K562 (cell line): ENCODE measurements around the gene POLR2L. TPM values are rescaled to one million over a fixed set of nuclear protein-coding genes. Genes with fewer than 3 reads are reported as not detected.

Experiments
- ATF1 ChIP-seq, 2 experiments: fragments of 450-650 bp in 1 of 2; IDR thresholded peaks; 2 replicates each; pipeline ENCODE4 v1.6.1; 2016; ENCODE audit warnings: missing compliant biosample characterization in 1 of 2, missing genetic modification characterization in 1 of 2
- CBX1 ChIP-seq: sonication (generic); IDR thresholded peaks from 2 replicates; pipeline ENCODE4 v1.6.1; 2016; ENCODE audit warnings: antibody characterized with exemption, low read depth, mild to moderate bottlenecking
- CBX2 ChIP-seq: fragments of 200-600 bp; sonication (generic); IDR thresholded peaks from one replicate; pipeline ENCODE4 v1.6.1; 2012; ENCODE audit warnings: mild to moderate bottlenecking, low read length, inconsistent platforms; ENCODE audit not compliant: insufficient read depth, poor library complexity, severe bottlenecking
- DIDO1 ChIP-seq: fragments of 450-650 bp; IDR thresholded peaks from 2 replicates; pipeline ENCODE4 v1.6.1; 2016; ENCODE audit warnings: low read depth, missing biosample characterization, missing genetic modification characterization
- HDGF ChIP-seq: fragments of 450-650 bp; IDR thresholded peaks from 2 replicates; pipeline ENCODE4 v1.6.1; 2016
- HMG20A ChIP-seq: fragments of 450-650 bp; formaldehyde crosslinking; conservative IDR thresholded peaks from 2 replicates; pipeline ENCODE4 v1.4.0; 2020; ENCODE audit warnings: mild to moderate bottlenecking, mixed read lengths
- ILF3 ChIP-seq: fragments of 450-650 bp; IDR thresholded peaks from 2 replicates; pipeline ENCODE4 v1.6.1; 2018; ENCODE audit warnings: antibody characterized with exemption, mild to moderate bottlenecking, moderate library complexity, borderline replicate concordance
- MTA1 ChIP-seq: fragments of 450-650 bp; IDR thresholded peaks from 2 replicates; pipeline ENCODE4 v1.6.1; 2017; ENCODE audit warnings: borderline replicate concordance
- NR3C1 ChIP-seq: sonication (generic); formaldehyde crosslinking; IDR thresholded peaks from 2 replicates; pipeline ENCODE4 v1.8.1; 2022; ENCODE audit warnings: missing genetic modification reagents
- PCBP1 ChIP-seq: fragments of 200-400 bp; formaldehyde crosslinking; IDR thresholded peaks from 2 replicates; pipeline ENCODE4 v1.6.1; 2018; ENCODE audit warnings: mild to moderate bottlenecking, low read depth, low read length; ENCODE audit not compliant: poor library complexity, severe bottlenecking
- PURB ChIP-seq: sonication (generic); formaldehyde crosslinking; IDR thresholded peaks from 2 replicates; pipeline ENCODE4 v1.9.0; 2021; ENCODE audit warnings: low read depth, mild to moderate bottlenecking, missing genetic modification reagents
- SMAD1 ChIP-seq: fragments of 150-350 bp; IDR thresholded peaks from 2 replicates; pipeline ENCODE4 v1.6.1; 2014; ENCODE audit warnings: low read length, low read depth; ENCODE audit not compliant: partially characterized antibody
- SMARCE1 ChIP-seq: fragments of 450-650 bp; IDR thresholded peaks from 2 replicates; pipeline ENCODE4 v1.7.1; 2016; ENCODE audit warnings: mild to moderate bottlenecking
- SP1 ChIP-seq: sonication (generic); formaldehyde crosslinking; IDR thresholded peaks from 2 replicates; pipeline ENCODE4 v1.8.1; 2022; ENCODE audit warnings: mild to moderate bottlenecking, missing genetic modification reagents
- TAL1 ChIP-seq: fragments of 450-650 bp; IDR thresholded peaks from 2 replicates; pipeline ENCODE4 v1.6.1; 2016; ENCODE audit warnings: mild to moderate bottlenecking
- ZNF253 ChIP-seq: fragments of 250-450 bp; sonication (Bioruptor Pico); conservative IDR thresholded peaks from 2 replicates; pipeline ENCODE4 v1.6.1; 2021; ENCODE audit warnings: mild to moderate bottlenecking
- ZNF695 ChIP-seq: fragments of 450-650 bp; formaldehyde crosslinking; IDR thresholded peaks from 2 replicates; pipeline ENCODE4 v1.4.0; 2020; ENCODE audit warnings: mild to moderate bottlenecking, moderate library complexity
- polyA plus RNA-seq, 8 experiments: library from polyadenylated mRNA; depleted of rRNA in 4 of 8; stranded (reverse) in 5 of 8; unstranded in 3 of 8; fragments of >200 nt; fragmentation: Nextera tagmentation in 2 of 8; fragmentation: Illumina TruSeq in 1 of 8; extraction: Ambion mirVana in 2 of 8; extraction: Trizol in 1 of 8; gene quantifications; 2 replicates each; pipeline versions ENCODE4 v1.2.1 to v1.2.3, GENCODE V29; 2011 to 2014; ENCODE audit warnings: inconsistent platforms in 1 of 8, missing spikeins in 1 of 8
- total RNA-seq, 7 experiments: library from RNA; depleted of rRNA in 6 of 7; stranded (reverse); fragments of >200 nt in 6 of 7; fragmentation: Illumina TruSeq in 2 of 7; extraction: Trizol in 2 of 7; gene quantifications; 2 replicates each; pipeline versions ENCODE4 v1.2.1 to v1.2.3, GENCODE V29; 2011 to 2021; ENCODE audit warnings: low replicate concordance in 1 of 7
- TF ChIP-seq, protein P1 (sequence below): sonication (generic); formaldehyde crosslinking; IDR thresholded peaks from 2 replicates; pipeline ENCODE4 v1.8.1; 2023; ENCODE audit warnings: missing genetic modification reagents, mild to moderate bottlenecking, borderline replicate concordance
- TF ChIP-seq, protein P2 (sequence below): fragments of 250-450 bp; sonication (Bioruptor Pico); IDR thresholded peaks from 2 replicates; pipeline ENCODE4 v1.8.0; 2022; ENCODE audit warnings: moderate library complexity, mild to moderate bottlenecking, inconsistent platforms
- TF ChIP-seq, protein P3 (sequence below): fragments of 450-650 bp; formaldehyde crosslinking; IDR thresholded peaks from 2 replicates; pipeline ENCODE4 v1.4.0; 2022; ENCODE audit warnings: missing genetic modification characterization
- TF ChIP-seq, protein P4 (sequence below): fragments of 450-650 bp; formaldehyde crosslinking; IDR thresholded peaks from 2 replicates; pipeline ENCODE4 v1.4.0; 2020; ENCODE audit warnings: mild to moderate bottlenecking

The POLR2L gene
- total and polyA plus RNA-seq, 9 of the 15 experiments (the other 6 are each of a cell fraction or from before 2014, with no cell fraction given), result 38.3 to 688 (median 108) TPM

DNA sequence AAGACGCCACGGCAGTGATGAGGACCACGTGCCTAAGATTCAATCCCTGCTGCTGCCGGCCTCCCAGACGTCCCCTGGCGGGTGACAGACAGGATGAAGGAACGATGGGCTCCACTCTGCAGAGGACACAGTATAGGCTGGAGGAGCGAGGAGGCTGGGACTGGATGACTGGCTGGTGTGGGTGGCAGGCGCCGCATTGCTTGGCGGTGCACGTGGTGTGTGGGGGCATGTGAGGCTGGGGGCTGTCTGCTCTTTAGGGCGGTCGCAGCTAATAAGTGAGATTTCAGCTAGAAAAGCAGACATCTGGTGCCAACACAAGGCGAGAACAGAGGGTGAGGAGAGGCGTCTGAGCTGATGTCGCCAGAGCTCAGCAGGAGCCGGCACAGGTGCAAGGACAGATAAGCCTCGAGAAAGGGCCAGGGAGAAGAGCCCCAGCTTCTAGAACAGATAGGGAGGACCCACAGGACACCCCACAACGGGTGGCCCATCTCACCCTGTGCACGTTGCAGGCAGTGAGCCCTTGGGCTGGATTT, 33.5 kb upstream of the POLR2L start (continued):
- TF ChIP-seq, protein P1, sequence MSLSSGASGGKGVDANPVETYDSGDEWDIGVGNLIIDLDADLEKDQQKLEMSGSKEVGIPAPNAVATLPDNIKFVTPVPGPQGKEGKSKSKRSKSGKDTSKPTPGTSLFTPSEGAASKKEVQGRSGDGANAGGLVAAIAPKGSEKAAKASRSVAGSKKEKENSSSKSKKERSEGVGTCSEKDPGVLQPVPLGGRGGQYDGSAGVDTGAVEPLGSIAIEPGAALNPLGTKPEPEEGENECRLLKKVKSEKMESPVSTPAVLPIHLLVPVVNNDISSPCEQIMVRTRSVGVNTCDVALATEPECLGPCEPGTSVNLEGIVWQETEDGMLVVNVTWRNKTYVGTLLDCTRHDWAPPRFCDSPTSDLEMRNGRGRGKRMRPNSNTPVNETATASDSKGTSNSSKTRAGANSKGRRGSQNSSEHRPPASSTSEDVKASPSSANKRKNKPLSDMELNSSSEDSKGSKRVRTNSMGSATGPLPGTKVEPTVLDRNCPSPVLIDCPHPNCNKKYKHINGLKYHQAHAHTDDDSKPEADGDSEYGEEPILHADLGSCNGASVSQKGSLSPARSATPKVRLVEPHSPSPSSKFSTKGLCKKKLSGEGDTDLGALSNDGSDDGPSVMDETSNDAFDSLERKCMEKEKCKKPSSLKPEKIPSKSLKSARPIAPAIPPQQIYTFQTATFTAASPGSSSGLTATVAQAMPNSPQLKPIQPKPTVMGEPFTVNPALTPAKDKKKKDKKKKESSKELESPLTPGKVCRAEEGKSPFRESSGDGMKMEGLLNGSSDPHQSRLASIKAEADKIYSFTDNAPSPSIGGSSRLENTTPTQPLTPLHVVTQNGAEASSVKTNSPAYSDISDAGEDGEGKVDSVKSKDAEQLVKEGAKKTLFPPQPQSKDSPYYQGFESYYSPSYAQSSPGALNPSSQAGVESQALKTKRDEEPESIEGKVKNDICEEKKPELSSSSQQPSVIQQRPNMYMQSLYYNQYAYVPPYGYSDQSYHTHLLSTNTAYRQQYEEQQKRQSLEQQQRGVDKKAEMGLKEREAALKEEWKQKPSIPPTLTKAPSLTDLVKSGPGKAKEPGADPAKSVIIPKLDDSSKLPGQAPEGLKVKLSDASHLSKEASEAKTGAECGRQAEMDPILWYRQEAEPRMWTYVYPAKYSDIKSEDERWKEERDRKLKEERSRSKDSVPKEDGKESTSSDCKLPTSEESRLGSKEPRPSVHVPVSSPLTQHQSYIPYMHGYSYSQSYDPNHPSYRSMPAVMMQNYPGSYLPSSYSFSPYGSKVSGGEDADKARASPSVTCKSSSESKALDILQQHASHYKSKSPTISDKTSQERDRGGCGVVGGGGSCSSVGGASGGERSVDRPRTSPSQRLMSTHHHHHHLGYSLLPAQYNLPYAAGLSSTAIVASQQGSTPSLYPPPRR (CRISPR knock-in tag), result no peak; the same call in 1 of the 2 replicates
- TF ChIP-seq PURB (CRISPR knock-in tag), result no peak
- TF ChIP-seq HMG20A (CRISPR knock-in tag), result no peak
- TF ChIP-seq CBX2, result no peak
- no peak for TF ChIP-seq ATF1 (CRISPR knock-in tag; IDR thresholded peaks at IDR 0.05)
- peak; percentile 68 for TF ChIP-seq ATF1 (tag; IDR thresholded peaks at IDR 0.05)
- TF ChIP-seq ILF3, result no peak
- no peak for TF ChIP-seq PCBP1
- peak; percentile 52 for TF ChIP-seq SMAD1
- TF ChIP-seq CBX1, result no peak
- TF ChIP-seq, protein P2, sequence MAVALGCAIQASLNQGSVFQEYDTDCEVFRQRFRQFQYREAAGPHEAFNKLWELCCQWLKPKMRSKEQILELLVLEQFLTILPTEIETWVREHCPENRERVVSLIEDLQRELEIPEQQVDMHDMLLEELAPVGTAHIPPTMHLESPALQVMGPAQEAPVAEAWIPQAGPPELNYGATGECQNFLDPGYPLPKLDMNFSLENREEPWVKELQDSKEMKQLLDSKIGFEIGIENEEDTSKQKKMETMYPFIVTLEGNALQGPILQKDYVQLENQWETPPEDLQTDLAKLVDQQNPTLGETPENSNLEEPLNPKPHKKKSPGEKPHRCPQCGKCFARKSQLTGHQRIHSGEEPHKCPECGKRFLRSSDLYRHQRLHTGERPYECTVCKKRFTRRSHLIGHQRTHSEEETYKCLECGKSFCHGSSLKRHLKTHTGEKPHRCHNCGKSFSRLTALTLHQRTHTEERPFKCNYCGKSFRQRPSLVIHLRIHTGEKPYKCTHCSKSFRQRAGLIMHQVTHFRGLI (CRISPR knock-in tag), result no peak
- TF ChIP-seq, protein P3, sequence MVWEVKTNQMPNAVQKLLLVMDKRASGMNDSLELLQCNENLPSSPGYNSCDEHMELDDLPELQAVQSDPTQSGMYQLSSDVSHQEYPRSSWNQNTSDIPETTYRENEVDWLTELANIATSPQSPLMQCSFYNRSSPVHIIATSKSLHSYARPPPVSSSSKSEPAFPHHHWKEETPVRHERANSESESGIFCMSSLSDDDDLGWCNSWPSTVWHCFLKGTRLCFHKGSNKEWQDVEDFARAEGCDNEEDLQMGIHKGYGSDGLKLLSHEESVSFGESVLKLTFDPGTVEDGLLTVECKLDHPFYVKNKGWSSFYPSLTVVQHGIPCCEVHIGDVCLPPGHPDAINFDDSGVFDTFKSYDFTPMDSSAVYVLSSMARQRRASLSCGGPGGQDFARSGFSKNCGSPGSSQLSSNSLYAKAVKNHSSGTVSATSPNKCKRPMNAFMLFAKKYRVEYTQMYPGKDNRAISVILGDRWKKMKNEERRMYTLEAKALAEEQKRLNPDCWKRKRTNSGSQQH (CRISPR knock-in tag), result no peak
- TF ChIP-seq MTA1, result peak; percentile 19; the same call in 1 of the 2 replicates
- no peak for TF ChIP-seq DIDO1 (tag)
- peak; percentile 86 for TF ChIP-seq SMARCE1
- TF ChIP-seq NR3C1 (CRISPR knock-in tag), result no peak
- TF ChIP-seq ZNF695 (CRISPR knock-in tag), result no peak
- peak; percentile 95 for TF ChIP-seq TAL1
- TF ChIP-seq, protein P4, sequence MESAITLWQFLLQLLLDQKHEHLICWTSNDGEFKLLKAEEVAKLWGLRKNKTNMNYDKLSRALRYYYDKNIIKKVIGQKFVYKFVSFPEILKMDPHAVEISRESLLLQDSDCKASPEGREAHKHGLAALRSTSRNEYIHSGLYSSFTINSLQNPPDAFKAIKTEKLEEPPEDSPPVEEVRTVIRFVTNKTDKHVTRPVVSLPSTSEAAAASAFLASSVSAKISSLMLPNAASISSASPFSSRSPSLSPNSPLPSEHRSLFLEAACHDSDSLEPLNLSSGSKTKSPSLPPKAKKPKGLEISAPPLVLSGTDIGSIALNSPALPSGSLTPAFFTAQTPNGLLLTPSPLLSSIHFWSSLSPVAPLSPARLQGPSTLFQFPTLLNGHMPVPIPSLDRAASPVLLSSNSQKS (CRISPR knock-in tag), result no peak
- no peak for TF ChIP-seq HDGF
- TF ChIP-seq ZNF253 (CRISPR knock-in tag), result no peak
- TF ChIP-seq SP1 (CRISPR knock-in tag), result 0 out of 2 replicates have a peak, but pooled peaks have one; percentile 58
